Measurements from ENCODE around the gene XPNPEP2. TPM values are rescaled to one million over a fixed set of nuclear protein-coding genes. Genes with fewer than 3 reads are reported as not detected.

XPNPEP2 gene
- total RNA-seq, 1 donor from 2014 or later: 4.0 TPM

- Mint-ChIP-seq H3K9me3 (peaks cover 10% of the 10 kb centered on the region), H3K4me3 (no peak overlapping the region), H3K27me3 (ENCODE audit: low read depth) (no peaks in the 10 kb centered on the region), H3K4me1 (no peaks in the 10 kb centered on the region), H3K27ac (no peak overlapping the region), H3K36me3 (no peaks in the 10 kb centered on the region)
- DNase-seq (ENCODE audit: low spot score in 2 of 2, unreplicated experiment in 2 of 2): no peak
- TF ChIP-seq, protein P1, sequence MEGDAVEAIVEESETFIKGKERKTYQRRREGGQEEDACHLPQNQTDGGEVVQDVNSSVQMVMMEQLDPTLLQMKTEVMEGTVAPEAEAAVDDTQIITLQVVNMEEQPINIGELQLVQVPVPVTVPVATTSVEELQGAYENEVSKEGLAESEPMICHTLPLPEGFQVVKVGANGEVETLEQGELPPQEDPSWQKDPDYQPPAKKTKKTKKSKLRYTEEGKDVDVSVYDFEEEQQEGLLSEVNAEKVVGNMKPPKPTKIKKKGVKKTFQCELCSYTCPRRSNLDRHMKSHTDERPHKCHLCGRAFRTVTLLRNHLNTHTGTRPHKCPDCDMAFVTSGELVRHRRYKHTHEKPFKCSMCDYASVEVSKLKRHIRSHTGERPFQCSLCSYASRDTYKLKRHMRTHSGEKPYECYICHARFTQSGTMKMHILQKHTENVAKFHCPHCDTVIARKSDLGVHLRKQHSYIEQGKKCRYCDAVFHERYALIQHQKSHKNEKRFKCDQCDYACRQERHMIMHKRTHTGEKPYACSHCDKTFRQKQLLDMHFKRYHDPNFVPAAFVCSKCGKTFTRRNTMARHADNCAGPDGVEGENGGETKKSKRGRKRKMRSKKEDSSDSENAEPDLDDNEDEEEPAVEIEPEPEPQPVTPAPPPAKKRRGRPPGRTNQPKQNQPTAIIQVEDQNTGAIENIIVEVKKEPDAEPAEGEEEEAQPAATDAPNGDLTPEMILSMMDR (IDR thresholded peaks at IDR 0.05; ENCODE audit: unreplicated experiment): no peak
These were observed 46.6 kb downstream of the XPNPEP2 start for GRCh38 chrX:129785160-129785947.

DNA sequence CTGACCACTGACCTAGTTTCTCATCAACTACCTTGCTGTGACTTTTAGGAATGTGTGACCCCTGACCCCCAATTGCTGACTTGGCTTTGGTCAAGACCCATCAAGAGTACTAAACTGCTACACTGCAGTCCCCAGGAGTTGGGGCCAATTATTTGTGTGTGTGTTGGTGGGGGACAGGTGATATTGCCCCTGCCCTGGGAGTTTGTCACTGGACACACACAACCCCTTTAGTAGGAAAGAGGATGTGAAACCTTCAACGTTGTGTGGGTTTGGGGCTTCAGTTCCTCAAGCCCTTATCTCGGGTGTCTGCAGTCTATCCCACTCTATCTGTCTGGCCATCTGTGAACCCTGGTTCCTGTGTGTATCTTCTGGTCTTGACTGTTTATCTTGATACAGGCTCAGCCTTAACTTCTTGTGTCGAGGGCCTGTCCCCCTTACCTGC, 47.5 kb downstream of the XPNPEP2 start:
- no peak for DNase-seq (ENCODE audit: low spot score in 2 of 2, unreplicated experiment in 2 of 2)
- no peak overlapping the region for H3K27ac Mint-ChIP-seq

GRCh38 chrX:129787336-129788055, 48.7 kb downstream of the XPNPEP2 start:
- TF ChIP-seq, protein P1 (IDR thresholded peaks at IDR 0.05; ENCODE audit: unreplicated experiment): no peak
- H3K27ac Mint-ChIP-seq: no peak overlapping the region
- no peaks in the 10 kb centered on the region for H3K27me3 Mint-ChIP-seq (ENCODE audit: low read depth)

More for the DNA sequence above, 47.5 kb downstream of the XPNPEP2 start:
- Mint-ChIP-seq H3K9me3 (peaks cover 10% of the 10 kb centered on the region), H3K36me3 (no peaks in the 10 kb centered on the region), H3K4me1 (no peaks in the 10 kb centered on the region), H3K4me3 (no peak overlapping the region), H3K27me3 (ENCODE audit: low read depth) (no peaks in the 10 kb centered on the region)
- TF ChIP-seq, protein P1 (IDR thresholded peaks at IDR 0.05; ENCODE audit: unreplicated experiment): no peak

GRCh38 chrX:129788527-129788926, 49.7 kb downstream of the XPNPEP2 start:
- H3K27me3 Mint-ChIP-seq (ENCODE audit: low read depth): no peaks in the 10 kb centered on the region
- H3K4me3 Mint-ChIP-seq: no peak overlapping the region
- H3K27ac Mint-ChIP-seq: no peak overlapping the region
- DNase-seq (ENCODE audit: low spot score in 2 of 2, unreplicated experiment in 2 of 2): no peak
- no peaks in the 10 kb centered on the region for H3K4me1 Mint-ChIP-seq
- TF ChIP-seq, protein P1 (IDR thresholded peaks at IDR 0.05; ENCODE audit: unreplicated experiment): no peak
- no peaks in the 10 kb centered on the region for H3K36me3 Mint-ChIP-seq
- peaks cover 4% of the 10 kb centered on the region for H3K9me3 Mint-ChIP-seq

More at GRCh38 chrX:129787336-129788055, 48.7 kb downstream of the XPNPEP2 start:
- Mint-ChIP-seq H3K36me3 (no peaks in the 10 kb centered on the region), H3K4me1 (no peaks in the 10 kb centered on the region), H3K9me3 (peaks cover 10% of the 10 kb centered on the region), H3K4me3 (no peak overlapping the region)
- no peak for DNase-seq (ENCODE audit: low spot score in 2 of 2, unreplicated experiment in 2 of 2)

- no peak for DNase-seq (ENCODE audit: low spot score in 2 of 2, unreplicated experiment in 2 of 2)
- Mint-ChIP-seq H3K27ac (no peak overlapping the region), H3K36me3 (no peaks in the 10 kb centered on the region), H3K4me1 (no peaks in the 10 kb centered on the region), H3K27me3 (ENCODE audit: low read depth) (no peaks in the 10 kb centered on the region), H3K9me3 (peaks cover 4% of the 10 kb centered on the region), H3K4me3 (no peak overlapping the region)
- TF ChIP-seq, protein P1 (IDR thresholded peaks at IDR 0.05; ENCODE audit: unreplicated experiment): no peak
These were observed 51.4 kb downstream of the XPNPEP2 start for GRCh38 chrX:129790146-129790545.
